HepG2 (cell line): ENCODE data around the gene OAF. TPM values are rescaled to one million over a fixed set of nuclear protein-coding genes. Genes with fewer than 3 reads are reported as not detected.

Experiments used
- ATAC-seq: fragments of 200-7000 bp; cut with Tn5 transposase; 3 replicates; pipeline ENCODE4 v1.9.1; 2020; ENCODE audit warnings: mild to moderate bottlenecking, moderate library complexity
- BruUV-seq: library from RNA; stranded (reverse); fragments of 400-500 nt; replicated peaks from 2 replicates; lab custom pipeline; 2021; lab: Mats Ljungman, UMichigan
- CTCF ChIA-PET: fragments of 300-600 bp; formaldehyde crosslinking; extraction: SDS; loops from one replicate; lab custom pipeline; 2021; ENCODE audit warnings: low total read pairs, inconsistent platforms, low intra/inter-chr PET ratio; lab: Yijun Ruan, JAX
- POLR2A ChIA-PET: fragments of 350-600 bp; sonication (Branson Sonifier 250); formaldehyde crosslinking; loops from one replicate; lab custom pipeline; 2020; ENCODE audit warnings: antibody characterized with exemption, inconsistent platforms; lab: Yijun Ruan, JAX
- DNase-seq: peaks from one replicate; pipeline ENCODE4 v3.0.0-alpha.2; 2015; ENCODE audit warnings: low spot score
- FAIRE-seq: peaks from 3 replicates; lab custom pipeline; 2011; peaks lifted over from hg19 to GRCh38; lab: Jason Lieb, UNC
- H2AFZ ChIP-seq: one replicate; pipeline ENCODE4 v1.6.1; 2011; ENCODE audit warnings: low read length, inconsistent platforms
- H3K27ac ChIP-seq: fragments of 300-600 bp; 3 replicates; pipeline ENCODE4 v1.8.0; 2011; ENCODE audit warnings: mixed run types, mild to moderate bottlenecking, mixed read lengths, low read length, inconsistent platforms; ENCODE audit not compliant: insufficient read depth; ENCODE audit errors: extremely low read length
- H3K27me3 ChIP-seq, 2 experiments: fragments of 200-600 bp in 1 of 2; 2 replicates in 1 of 2; 3 replicates in 1 of 2; pipeline versions ENCODE4 v1.6.0 to v1.8.0; 2011; ENCODE audit warnings: low read length in 2 of 2, mild to moderate bottlenecking in 2 of 2, moderate library complexity in 2 of 2, inconsistent platforms in 1 of 2; ENCODE audit not compliant: insufficient read depth in 2 of 2, control insufficient read depth in 1 of 2
- H3K36me3 ChIP-seq, 2 experiments: fragments of 200-600 bp in 1 of 2; replicated peaks in 1 of 2; 2 replicates in 1 of 2; 3 replicates in 1 of 2; pipeline versions ENCODE4 v1.5.1 to v1.8.0; 2011; ENCODE audit warnings: low read length in 2 of 2, inconsistent platforms in 1 of 2; ENCODE audit not compliant: insufficient read depth in 2 of 2, control insufficient read depth in 1 of 2
- H3K4me1 ChIP-seq: 2 replicates; pipeline ENCODE4 v1.5.1; 2012; ENCODE audit warnings: low read length, inconsistent platforms; ENCODE audit not compliant: insufficient read depth
- H3K4me2 ChIP-seq: 2 replicates; pipeline ENCODE4 v1.6.0; 2011; ENCODE audit warnings: low read depth, low read length, inconsistent platforms
- H3K4me3 ChIP-seq, 3 experiments: fragments of 200-600 bp in 1 of 3; sonication (generic), shearing (Covaris generic) in 1 of 3; replicated peaks in 1 of 3; 2 replicates each; pipeline ENCODE4 v1.5.1; 2011 to 2016; ENCODE audit warnings: low read length in 3 of 3, inconsistent platforms in 2 of 3, low read depth in 2 of 3, mild to moderate bottlenecking in 2 of 3, control low read depth in 1 of 3, mixed read lengths in 1 of 3; ENCODE audit not compliant: insufficient read depth in 1 of 3
- H3K79me2 ChIP-seq: one replicate; pipeline ENCODE4 v1.6.1; 2011; ENCODE audit warnings: low read length, inconsistent platforms; ENCODE audit not compliant: insufficient read depth
- H3K9ac ChIP-seq: 2 replicates; pipeline ENCODE4 v1.6.0; 2011; ENCODE audit warnings: mild to moderate bottlenecking, low read depth, low read length, inconsistent platforms; ENCODE audit not compliant: insufficient read depth
- H3K9me3 ChIP-seq: 2 replicates; pipeline ENCODE4 v1.5.1; 2012; ENCODE audit warnings: mild to moderate bottlenecking, low read length
- H4K20me1 ChIP-seq: 2 replicates; pipeline ENCODE4 v1.6.0; 2011; ENCODE audit warnings: inconsistent platforms, mild to moderate bottlenecking, low read length, moderate library complexity; ENCODE audit not compliant: insufficient read depth
- ARID4A ChIP-seq: sonication (generic); formaldehyde crosslinking; IDR thresholded peaks from 2 replicates; pipeline ENCODE4 v1.5.0; 2020; ENCODE audit warnings: mild to moderate bottlenecking, missing genetic modification reagents, borderline replicate concordance
- CREM ChIP-seq, 2 experiments: sonication (generic) in 1 of 2; formaldehyde crosslinking in 1 of 2; IDR thresholded peaks; 2 replicates each; pipeline versions ENCODE4 v1.4.0 to v1.6.1; 2016 to 2020; ENCODE audit warnings: antibody characterized with exemption in 1 of 2, mild to moderate bottlenecking in 1 of 2, missing genetic modification reagents in 1 of 2
- HOXA3 ChIP-seq: sonication (generic); formaldehyde crosslinking; IDR thresholded peaks from 2 replicates; pipeline ENCODE4 v1.5.0; 2020; ENCODE audit warnings: missing genetic modification reagents
- MAZ ChIP-seq, 2 experiments: sonication (generic) in 1 of 2; formaldehyde crosslinking in 1 of 2; IDR thresholded peaks; 2 replicates each; pipeline versions ENCODE4 v1.5.0 to v1.6.1; 2012 to 2020; ENCODE audit warnings: low read depth in 2 of 2, mild to moderate bottlenecking in 2 of 2, borderline replicate concordance in 1 of 2, improper control_type of control experiment in 1 of 2, low read length in 1 of 2, missing genetic modification reagents in 1 of 2, moderate library complexity in 1 of 2
- NONO ChIP-seq, 2 experiments: fragments of 450-650 bp in 1 of 2; sonication (generic) in 1 of 2; formaldehyde crosslinking in 1 of 2; IDR thresholded peaks in 1 of 2; conservative IDR thresholded peaks in 1 of 2; 2 replicates each; pipeline versions ENCODE4 v1.6.1 to v1.8.0; 2017 to 2022; ENCODE audit warnings: mild to moderate bottlenecking in 1 of 2, missing genetic modification reagents in 1 of 2, moderate library complexity in 1 of 2
- SOX6 ChIP-seq, 2 experiments: fragments of 450-650 bp in 1 of 2; sonication (generic) in 1 of 2; formaldehyde crosslinking in 1 of 2; IDR thresholded peaks; 2 replicates each; pipeline versions ENCODE4 v1.4.0 to v1.6.1; 2017 to 2020; ENCODE audit warnings: antibody characterized with exemption in 1 of 2, mild to moderate bottlenecking in 1 of 2, missing genetic modification reagents in 1 of 2
- ZNF33A ChIP-seq: sonication (generic); formaldehyde crosslinking; IDR thresholded peaks from 2 replicates; pipeline ENCODE4 v1.5.1; 2020; ENCODE audit warnings: missing genetic modification reagents, mild to moderate bottlenecking, moderate library complexity, borderline replicate concordance
- ZNF484 ChIP-seq: sonication (generic); formaldehyde crosslinking; IDR thresholded peaks from 2 replicates; pipeline ENCODE4 v1.5.1; 2020; ENCODE audit warnings: mild to moderate bottlenecking, low read depth, missing genetic modification reagents, borderline replicate concordance
- ZNF589 ChIP-seq: sonication (generic); formaldehyde crosslinking; conservative IDR thresholded peaks from 2 replicates; pipeline ENCODE4 v1.8.0; 2022; ENCODE audit warnings: mild to moderate bottlenecking, moderate library complexity, missing genetic modification reagents
- ZNF747 ChIP-seq: sonication (generic); formaldehyde crosslinking; IDR thresholded peaks from 2 replicates; pipeline ENCODE4 v1.8.1; 2023; ENCODE audit warnings: missing genetic modification reagents, mild to moderate bottlenecking, borderline replicate concordance
- ZNF777 ChIP-seq: sonication (generic); formaldehyde crosslinking; IDR thresholded peaks from 2 replicates; pipeline ENCODE4 v1.4.0; 2020; ENCODE audit warnings: missing genetic modification reagents
- WGBS: methylation state at CpG from one replicate; pipeline ENCODE4 v1.1.6; 2017; ENCODE audit warnings: low lambda C conversion rate; 5-methylcytosine and 5-hydroxymethylcytosine counted together
- in situ Hi-C: cut with HindIII; loops from 2 replicates; pipeline ENCODE4 v1.10.0; 2017; ENCODE audit warnings: low pct_unique_long_range_greater_than_20kb; ENCODE audit not compliant: extremely low pct_ligation_motif_present
- intact Hi-C: fragments of 100-400 bp; cut with micrococcal nuclease; formaldehyde crosslinking; loops from one replicate; pipeline ENCODE4 v1.10.0; 2022; ENCODE audit not compliant: unreplicated experiment
- polyA plus RNA-seq, 8 experiments: library from polyadenylated mRNA; depleted of rRNA in 3 of 8; stranded (reverse) in 7 of 8; unstranded in 1 of 8; fragments of >200 nt; fragmentation: Illumina TruSeq in 4 of 8; extraction: Trizol in 4 of 8; gene quantifications; 2 replicates each; pipeline versions ENCODE4 v1.2.1 to v1.2.3, GENCODE V29; 2011 to 2016; ENCODE audit warnings: low read depth in 4 of 8, missing spikeins in 1 of 8, mixed read lengths in 1 of 8; ENCODE audit not compliant: insufficient read depth in 1 of 8
- total RNA-seq, 5 experiments: library from RNA; depleted of rRNA; stranded (reverse); fragments of >200 nt; fragmentation: Illumina TruSeq; extraction: Trizol; gene quantifications; 2 replicates each; pipeline ENCODE4 v1.2.3, GENCODE V29; 2016; ENCODE audit warnings: low read depth in 1 of 5
- TF ChIP-seq, protein P1 (sequence below): sonication (generic); formaldehyde crosslinking; conservative IDR thresholded peaks from 2 replicates; pipeline ENCODE4 v1.4.0; 2020; ENCODE audit warnings: missing genetic modification reagents

The OAF gene
- total and polyA plus RNA-seq, 2 of the 13 experiments (the other 11 are each of a cell fraction or from before 2014, with no cell fraction given): 63.7 to 94.6 TPM

DNA sequence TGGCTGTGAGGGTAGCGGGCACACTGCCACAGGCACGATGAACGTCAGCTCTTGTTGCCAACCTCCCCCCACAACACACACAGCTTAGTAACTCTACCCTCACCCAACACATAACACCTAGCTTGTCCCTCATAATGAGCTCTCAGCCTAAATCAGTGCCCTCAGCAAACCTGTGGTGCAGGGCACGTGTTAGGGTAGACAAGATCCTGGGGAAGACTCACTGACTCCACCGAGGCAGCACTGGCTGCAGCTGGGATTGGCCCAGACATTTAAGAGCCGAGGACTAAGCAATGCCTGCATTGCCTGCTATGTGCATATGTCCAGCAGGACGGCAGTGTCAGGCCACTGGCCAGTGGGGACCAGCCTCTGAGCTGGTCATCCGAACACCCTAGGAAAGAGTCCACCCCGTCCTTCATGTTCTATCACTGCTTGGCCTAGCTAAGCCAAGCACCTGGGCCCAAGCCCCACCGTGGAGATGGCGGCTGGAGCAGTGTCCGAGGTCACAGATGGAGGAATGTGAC lies 40.0 kb upstream of the OAF start (continued):
- no peak for TF ChIP-seq ARID4A (CRISPR knock-in tag)

- Histone ChIP-seq H2AFZ (no peak overlapping the region), H3K79me2 (no peaks in the 10 kb centered on the region), H3K9ac (no peak overlapping the region), H3K4me1 (peaks cover 19% of the 10 kb centered on the region), H3K36me3 (no peaks in the 10 kb centered on the region), H3K4me2 (no peak overlapping the region), H3K4me3 (no peak overlapping the region), H4K20me1 (no peaks in the 10 kb centered on the region), H3K27ac (no peak overlapping the region), H3K27me3 (peaks cover 6 to 23% of the 10 kb centered on the region in 2 experiments; a peak in 4 of 5 replicates), H3K9me3 (no peaks in the 10 kb centered on the region)
- ATAC-seq: peak; percentile 73
- peak; percentile 63 for DNase-seq
- in situ Hi-C loops: loop anchor here (5.0 kb wide), 2 partner anchors 55 to 130 kb away; no protein-coding TSS in a partner anchor
- 37% methylated on average over 21 of the region's 24 CpGs for WGBS
- intact Hi-C loops: loop anchor here (1.0 kb wide), 3 partner anchors 13 to 57 kb away; no protein-coding TSS in a partner anchor
- ChIA-PET POLR2A (no interaction called here), CTCF (interaction anchor here (0.6 to 2.3 kb wide), 9 partner anchors 10 to 131 kb away, joined by 3 to 31 read pairs (median 8); no protein-coding TSS in a partner anchor)
- no TSS peak for BruUV-seq
- peak; percentile 86 for FAIRE-seq
- no peak for TF ChIP-seq CREM (IDR thresholded peaks at IDR 0.05)
- no peak for TF ChIP-seq CREM (CRISPR knock-in tag; IDR thresholded peaks at IDR 0.05)
- TF ChIP-seq ZNF484 (CRISPR knock-in tag): no peak
- no peak for TF ChIP-seq MAZ (IDR thresholded peaks at IDR 0.05; ENCODE audit: borderline replicate concordance, low read depth, low read length)
- 0 out of 2 replicates have a peak, but pooled peaks have one; percentile 59 for TF ChIP-seq MAZ (CRISPR knock-in tag; IDR thresholded peaks at IDR 0.05; ENCODE audit: low read depth)
- TF ChIP-seq HOXA3 (CRISPR knock-in tag): peak; percentile 16; the same call in 1 of the 2 replicates
- TF ChIP-seq SOX6 (IDR thresholded peaks at IDR 0.05): no peak
- no peak for TF ChIP-seq SOX6 (CRISPR knock-in tag; IDR thresholded peaks at IDR 0.05)
- no peak for TF ChIP-seq ZNF777
- TF ChIP-seq ZNF747 (CRISPR knock-in tag): 0 out of 2 replicates have a peak, but pooled peaks have one; percentile 46
- no peak for TF ChIP-seq ZNF33A (CRISPR knock-in tag)
- no peak for TF ChIP-seq ZNF589 (CRISPR knock-in tag)
- no peak for TF ChIP-seq NONO (IDR thresholded peaks at IDR 0.05)
- peak; percentile 66; the same call in 1 of the 2 replicates for TF ChIP-seq NONO (CRISPR knock-in tag; conservative IDR thresholded peaks at IDR 0.05)
- TF ChIP-seq, protein P1, sequence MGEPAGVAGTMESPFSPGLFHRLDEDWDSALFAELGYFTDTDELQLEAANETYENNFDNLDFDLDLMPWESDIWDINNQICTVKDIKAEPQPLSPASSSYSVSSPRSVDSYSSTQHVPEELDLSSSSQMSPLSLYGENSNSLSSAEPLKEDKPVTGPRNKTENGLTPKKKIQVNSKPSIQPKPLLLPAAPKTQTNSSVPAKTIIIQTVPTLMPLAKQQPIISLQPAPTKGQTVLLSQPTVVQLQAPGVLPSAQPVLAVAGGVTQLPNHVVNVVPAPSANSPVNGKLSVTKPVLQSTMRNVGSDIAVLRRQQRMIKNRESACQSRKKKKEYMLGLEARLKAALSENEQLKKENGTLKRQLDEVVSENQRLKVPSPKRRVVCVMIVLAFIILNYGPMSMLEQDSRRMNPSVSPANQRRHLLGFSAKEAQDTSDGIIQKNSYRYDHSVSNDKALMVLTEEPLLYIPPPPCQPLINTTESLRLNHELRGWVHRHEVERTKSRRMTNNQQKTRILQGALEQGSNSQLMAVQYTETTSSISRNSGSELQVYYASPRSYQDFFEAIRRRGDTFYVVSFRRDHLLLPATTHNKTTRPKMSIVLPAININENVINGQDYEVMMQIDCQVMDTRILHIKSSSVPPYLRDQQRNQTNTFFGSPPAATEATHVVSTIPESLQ (CRISPR knock-in tag): no peak
These were observed 38.5 kb upstream of the OAF start for GRCh38 chr11:120172054-120172911.
